Astrocyte (in vitro differentiated cells and primary cell): Measurements from ENCODE around the gene CDC25A. TPM values are rescaled to one million over a fixed set of nuclear protein-coding genes. Genes with fewer than 3 reads are reported as not detected.

Source experiments
- DNase-seq: peaks from one replicate; pipeline ENCODE4 v3.0.0-alpha.2; 2010; ENCODE audit warnings: low read depth
- FAIRE-seq: peaks from 2 replicates; lab custom pipeline; 2011; peaks lifted over from hg19 to GRCh38; lab: Jason Lieb, UNC
- H2AFZ ChIP-seq: 2 replicates; pipeline ENCODE4 v1.6.0; 2012; ENCODE audit warnings: low read depth, low read length, inconsistent platforms
- H3K27ac ChIP-seq: 2 replicates; pipeline ENCODE4 v1.5.1; 2011; ENCODE audit warnings: low read depth, low read length, inconsistent platforms
- H3K27me3 ChIP-seq: 2 replicates; pipeline ENCODE4 v1.6.0; 2011; ENCODE audit warnings: low read length, inconsistent platforms; ENCODE audit not compliant: insufficient read depth
- H3K36me3 ChIP-seq: 2 replicates; pipeline ENCODE4 v1.5.1; 2011; ENCODE audit warnings: low read length, inconsistent platforms; ENCODE audit not compliant: insufficient read depth
- H3K4me1 ChIP-seq: 2 replicates; pipeline ENCODE4 v1.5.1; 2011; ENCODE audit warnings: low read length, inconsistent platforms; ENCODE audit not compliant: insufficient read depth
- H3K4me2 ChIP-seq: 2 replicates; pipeline ENCODE4 v1.6.0; 2012; ENCODE audit warnings: low read length, inconsistent platforms
- H3K4me3 ChIP-seq: 2 replicates; pipeline ENCODE4 v1.5.1; 2011; ENCODE audit warnings: low read depth, mild to moderate bottlenecking, low read length, inconsistent platforms; ENCODE audit not compliant: insufficient read depth
- H3K79me2 ChIP-seq: 2 replicates; pipeline ENCODE4 v1.6.0; 2012; ENCODE audit warnings: mild to moderate bottlenecking, low read length, inconsistent platforms; ENCODE audit not compliant: insufficient read depth
- H3K9ac ChIP-seq: 2 replicates; pipeline ENCODE4 v1.6.0; 2012; ENCODE audit warnings: mild to moderate bottlenecking, low read length, inconsistent platforms
- H3K9me3 ChIP-seq: 2 replicates; pipeline ENCODE4 v1.5.1; 2012; ENCODE audit warnings: low read depth, mild to moderate bottlenecking, low read length, inconsistent platforms; ENCODE audit not compliant: insufficient read depth
- H4K20me1 ChIP-seq: 2 replicates; pipeline ENCODE4 v1.6.0; 2012; ENCODE audit warnings: low read length, inconsistent platforms; ENCODE audit not compliant: insufficient read depth
- H3K27ac Mint-ChIP-seq: one replicate; pipeline ENCODE4 v1.8.0; 2021; ENCODE audit warnings: mild to moderate bottlenecking, mixed read lengths; ENCODE audit not compliant: unreplicated experiment
- H3K27me3 Mint-ChIP-seq: one replicate; pipeline ENCODE4 v1.8.0; 2021; ENCODE audit warnings: low read depth, mixed read lengths; ENCODE audit not compliant: unreplicated experiment
- H3K36me3 Mint-ChIP-seq: one replicate; pipeline ENCODE4 v1.8.0; 2021; ENCODE audit warnings: low read depth, mixed read lengths; ENCODE audit not compliant: unreplicated experiment
- H3K4me1 Mint-ChIP-seq: one replicate; pipeline ENCODE4 v1.8.0; 2021; ENCODE audit warnings: low read depth, mixed read lengths; ENCODE audit not compliant: unreplicated experiment
- H3K4me3 Mint-ChIP-seq: one replicate; pipeline ENCODE4 v1.8.0; 2021; ENCODE audit warnings: mild to moderate bottlenecking, moderate library complexity, mixed read lengths; ENCODE audit not compliant: unreplicated experiment
- H3K9me3 Mint-ChIP-seq: one replicate; pipeline ENCODE4 v1.8.0; 2021; ENCODE audit warnings: mild to moderate bottlenecking, mixed read lengths; ENCODE audit not compliant: unreplicated experiment
- EZH2 ChIP-seq: IDR thresholded peaks from 2 replicates; pipeline ENCODE4 v1.6.1; 2012; ENCODE audit warnings: mild to moderate bottlenecking, low read length, inconsistent platforms; ENCODE audit not compliant: insufficient read depth
- total RNA-seq: library from RNA; stranded (reverse); gene quantifications from 2 replicates; pipeline ENCODE4 v1.2.1, GENCODE V29; 2021
- TF ChIP-seq, protein P1 (sequence below): IDR thresholded peaks from 2 replicates; pipeline ENCODE4 v1.5.1; 2011; ENCODE audit warnings: low read depth, mild to moderate bottlenecking, inconsistent platforms, low read length, moderate library complexity; ENCODE audit not compliant: insufficient read depth

The CDC25A gene
- total RNA-seq, 1 donor from 2014 or later, result 5.1 TPM

DNA sequence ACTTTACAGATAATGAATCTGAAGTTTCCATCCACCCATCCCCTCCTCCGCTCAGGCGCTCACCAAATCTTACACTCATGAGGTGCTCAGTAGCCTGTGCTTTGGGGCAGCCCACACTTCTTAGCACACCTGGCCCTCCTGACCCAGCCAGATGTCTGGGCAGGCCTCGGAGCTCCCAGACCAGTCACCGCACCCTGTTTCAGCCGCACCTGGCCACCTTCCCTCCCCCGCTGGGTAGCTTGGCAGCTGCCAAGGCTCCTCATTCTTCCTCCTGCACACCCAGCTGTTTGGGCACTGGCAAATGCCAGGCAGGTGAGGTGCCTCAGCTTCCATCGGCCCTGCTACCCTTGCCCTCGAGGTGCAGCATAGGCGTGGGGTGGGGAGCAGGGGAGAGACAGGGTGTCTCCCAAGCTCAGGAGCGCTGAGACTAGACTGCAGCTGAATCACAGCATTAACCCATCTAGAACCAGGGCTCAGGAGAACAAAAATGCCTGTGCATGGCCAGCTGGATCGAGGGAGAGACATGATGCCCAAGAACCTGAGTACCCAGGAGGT is 45.8 kb downstream of the CDC25A start:
- no peaks in the 10 kb centered on the region for H3K27me3 ChIP-seq
- Mint-ChIP-seq H3K36me3 (peaks cover 2% of the 10 kb centered on the region), H3K27me3 (peaks cover 7% of the 10 kb centered on the region), H3K4me3 (no peak overlapping the region), H3K27ac (no peak overlapping the region), H3K4me1 (peaks cover 3% of the 10 kb centered on the region), H3K9me3 (peaks cover 4% of the 10 kb centered on the region)
- H3K9me3 ChIP-seq, result no peaks in the 10 kb centered on the region
- DNase-seq (no peak), FAIRE-seq (no peak)
- no peak overlapping the region for H3K27ac ChIP-seq
- no peaks in the 10 kb centered on the region for H3K79me2 ChIP-seq
- no peak overlapping the region for H3K9ac ChIP-seq
- no peak overlapping the region for H3K4me3 ChIP-seq
- H3K36me3 ChIP-seq, result no peaks in the 10 kb centered on the region
- H4K20me1 ChIP-seq, result no peaks in the 10 kb centered on the region
- no peak for TF ChIP-seq EZH2
- TF ChIP-seq, protein P1, sequence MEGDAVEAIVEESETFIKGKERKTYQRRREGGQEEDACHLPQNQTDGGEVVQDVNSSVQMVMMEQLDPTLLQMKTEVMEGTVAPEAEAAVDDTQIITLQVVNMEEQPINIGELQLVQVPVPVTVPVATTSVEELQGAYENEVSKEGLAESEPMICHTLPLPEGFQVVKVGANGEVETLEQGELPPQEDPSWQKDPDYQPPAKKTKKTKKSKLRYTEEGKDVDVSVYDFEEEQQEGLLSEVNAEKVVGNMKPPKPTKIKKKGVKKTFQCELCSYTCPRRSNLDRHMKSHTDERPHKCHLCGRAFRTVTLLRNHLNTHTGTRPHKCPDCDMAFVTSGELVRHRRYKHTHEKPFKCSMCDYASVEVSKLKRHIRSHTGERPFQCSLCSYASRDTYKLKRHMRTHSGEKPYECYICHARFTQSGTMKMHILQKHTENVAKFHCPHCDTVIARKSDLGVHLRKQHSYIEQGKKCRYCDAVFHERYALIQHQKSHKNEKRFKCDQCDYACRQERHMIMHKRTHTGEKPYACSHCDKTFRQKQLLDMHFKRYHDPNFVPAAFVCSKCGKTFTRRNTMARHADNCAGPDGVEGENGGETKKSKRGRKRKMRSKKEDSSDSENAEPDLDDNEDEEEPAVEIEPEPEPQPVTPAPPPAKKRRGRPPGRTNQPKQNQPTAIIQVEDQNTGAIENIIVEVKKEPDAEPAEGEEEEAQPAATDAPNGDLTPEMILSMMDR, result no peak
- H2AFZ ChIP-seq, result no peak overlapping the region
- H3K4me2 ChIP-seq, result no peak overlapping the region
- no peaks in the 10 kb centered on the region for H3K4me1 ChIP-seq

DNA sequence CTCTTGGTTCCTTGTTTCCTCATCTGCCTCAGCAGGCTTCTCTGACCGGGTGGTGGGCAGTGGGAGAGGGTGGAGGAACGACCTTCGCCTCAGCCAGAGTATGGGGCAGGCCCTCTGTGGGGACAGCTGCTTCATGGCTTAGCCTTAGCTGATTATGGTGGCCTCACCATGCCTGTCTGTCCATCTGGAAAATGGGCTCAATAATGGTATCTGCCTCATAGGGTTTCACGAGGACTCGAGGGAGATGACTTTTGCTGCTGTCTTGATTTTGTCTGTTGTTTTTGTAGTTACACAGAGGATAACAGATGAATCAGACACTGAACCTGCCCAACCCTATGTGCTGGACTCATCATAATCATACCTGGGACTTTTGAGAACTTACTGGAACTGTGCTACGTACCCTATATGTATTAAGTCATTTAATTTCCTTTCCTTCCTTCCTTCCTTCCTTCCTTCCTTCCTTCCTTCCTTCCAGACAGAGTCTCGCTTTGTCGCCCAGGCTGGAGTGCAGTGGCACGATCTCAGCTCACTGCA is 46.5 kb downstream of the CDC25A start:
- Mint-ChIP-seq H3K4me1 (peaks cover 3% of the 10 kb centered on the region), H3K27ac (no peak overlapping the region), H3K27me3 (peaks cover 7% of the 10 kb centered on the region), H3K4me3 (no peak overlapping the region), H3K9me3 (peaks cover 4% of the 10 kb centered on the region), H3K36me3 (peaks cover 2% of the 10 kb centered on the region)
- Histone ChIP-seq H2AFZ (no peak overlapping the region), H3K79me2 (no peaks in the 10 kb centered on the region), H3K27me3 (no peaks in the 10 kb centered on the region), H3K9ac (no peak overlapping the region), H3K9me3 (no peaks in the 10 kb centered on the region), H3K4me2 (no peak overlapping the region), H4K20me1 (no peaks in the 10 kb centered on the region), H3K4me1 (no peaks in the 10 kb centered on the region), H3K4me3 (no peak overlapping the region), H3K27ac (no peak overlapping the region), H3K36me3 (no peaks in the 10 kb centered on the region)
- DNase-seq (no peak), FAIRE-seq (no peak)
- TF ChIP-seq EZH2, result no peak
- TF ChIP-seq, protein P1, result no peak

DNA sequence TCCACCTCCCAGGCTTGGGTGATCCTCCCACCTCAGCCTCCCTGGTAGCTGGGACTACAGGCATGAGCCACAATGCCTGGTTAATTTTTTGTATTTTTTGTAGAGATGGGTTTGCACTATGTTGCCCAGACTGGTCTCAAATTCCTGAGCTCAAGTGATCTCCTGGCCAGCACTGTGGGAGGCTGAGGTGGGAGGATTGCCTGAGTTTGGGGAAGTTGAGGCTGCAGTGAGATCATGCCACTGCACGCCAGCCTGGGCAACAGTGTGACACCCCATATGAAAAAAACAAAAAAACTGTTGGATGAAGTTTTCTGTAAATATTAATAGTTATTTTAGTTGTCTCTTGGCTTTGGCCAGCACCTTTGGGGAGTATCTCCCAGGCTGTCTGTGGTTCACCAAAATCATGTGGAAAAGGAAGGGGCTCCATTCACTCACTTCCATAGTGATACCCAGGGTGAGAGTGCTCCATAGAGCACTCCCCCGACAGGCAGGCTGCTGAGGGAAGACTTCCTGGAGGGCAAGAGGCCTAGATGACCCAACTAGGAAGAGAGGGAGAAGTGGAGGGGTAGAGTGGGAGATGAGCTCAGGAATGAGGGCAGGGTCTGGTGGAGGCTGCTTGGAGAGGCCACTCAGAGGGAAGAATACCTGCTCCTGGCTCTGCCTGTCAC is 47.1 kb downstream of the CDC25A start:
- no peak for FAIRE-seq
- Mint-ChIP-seq H3K4me1 (peaks cover 3% of the 10 kb centered on the region), H3K4me3 (no peak overlapping the region)

More for the DNA sequence above, 47.1 kb downstream of the CDC25A start:
- no peaks in the 10 kb centered on the region for H3K27me3 ChIP-seq
- no peak for DNase-seq
- H3K9me3 ChIP-seq, result no peaks in the 10 kb centered on the region
- peaks cover 2% of the 10 kb centered on the region for H3K36me3 Mint-ChIP-seq
- TF ChIP-seq, protein P1, result no peak
- no peak for TF ChIP-seq EZH2
- H3K79me2 ChIP-seq, result no peaks in the 10 kb centered on the region
- H3K27ac Mint-ChIP-seq, result no peak overlapping the region
- H3K9me3 Mint-ChIP-seq, result peaks cover 4% of the 10 kb centered on the region
- no peaks in the 10 kb centered on the region for H3K4me1 ChIP-seq
- no peaks in the 10 kb centered on the region for H3K36me3 ChIP-seq
- no peak overlapping the region for H3K9ac ChIP-seq
- H3K4me2 ChIP-seq, result no peak overlapping the region
- no peaks in the 10 kb centered on the region for H4K20me1 ChIP-seq
- no peak overlapping the region for H2AFZ ChIP-seq
- no peak overlapping the region for H3K27ac ChIP-seq
- H3K4me3 ChIP-seq, result no peak overlapping the region
- H3K27me3 Mint-ChIP-seq, result peaks cover 7% of the 10 kb centered on the region
